Omental fat pad (tissue), 4 donors: ENCODE results near the gene FAM222B. TPM values are rescaled to one million over a fixed set of nuclear protein-coding genes. Genes with fewer than 3 reads are reported as not detected.

Experiments
- ATAC-seq: fragments of 150-250 bp; one replicate; pipeline ENCODE4 v1.9.1; 2016; ENCODE audit warnings: mild to moderate bottlenecking, moderate library complexity; ENCODE audit not compliant: low FRiP score
- DNase-seq: peaks from one replicate; pipeline ENCODE4 v3.0.0-alpha.2; 2019; ENCODE audit warnings: low spot score
- total RNA-seq, 4 donors: library from RNA; depleted of rRNA; stranded (reverse); fragments of >200 nt; gene quantifications; one replicate each; pipeline ENCODE4 v1.1.0, GENCODE V29; 2016
- TF ChIP-seq, protein P1 (sequence below), 3 donors: fragments of 450-650 bp; IDR thresholded peaks; one replicate each; pipeline ENCODE4 v1.5.1; 2016 to 2017; ENCODE audit warnings: antibody characterized with exemption in 3 of 3, mild to moderate bottlenecking in 3 of 3, moderate library complexity in 2 of 3

The FAM222B gene
- total RNA-seq, 4 donors from 2014 or later: 12.2 to 19.0 (median 14.0) TPM

- TF ChIP-seq, protein P1, sequence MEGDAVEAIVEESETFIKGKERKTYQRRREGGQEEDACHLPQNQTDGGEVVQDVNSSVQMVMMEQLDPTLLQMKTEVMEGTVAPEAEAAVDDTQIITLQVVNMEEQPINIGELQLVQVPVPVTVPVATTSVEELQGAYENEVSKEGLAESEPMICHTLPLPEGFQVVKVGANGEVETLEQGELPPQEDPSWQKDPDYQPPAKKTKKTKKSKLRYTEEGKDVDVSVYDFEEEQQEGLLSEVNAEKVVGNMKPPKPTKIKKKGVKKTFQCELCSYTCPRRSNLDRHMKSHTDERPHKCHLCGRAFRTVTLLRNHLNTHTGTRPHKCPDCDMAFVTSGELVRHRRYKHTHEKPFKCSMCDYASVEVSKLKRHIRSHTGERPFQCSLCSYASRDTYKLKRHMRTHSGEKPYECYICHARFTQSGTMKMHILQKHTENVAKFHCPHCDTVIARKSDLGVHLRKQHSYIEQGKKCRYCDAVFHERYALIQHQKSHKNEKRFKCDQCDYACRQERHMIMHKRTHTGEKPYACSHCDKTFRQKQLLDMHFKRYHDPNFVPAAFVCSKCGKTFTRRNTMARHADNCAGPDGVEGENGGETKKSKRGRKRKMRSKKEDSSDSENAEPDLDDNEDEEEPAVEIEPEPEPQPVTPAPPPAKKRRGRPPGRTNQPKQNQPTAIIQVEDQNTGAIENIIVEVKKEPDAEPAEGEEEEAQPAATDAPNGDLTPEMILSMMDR (IDR thresholded peaks at IDR 0.05): no peak
- DNase-seq (no peak), ATAC-seq (no peak)
Observed at GRCh38 chr17:28885363-28885762, 42.8 kb upstream of the FAM222B start.

DNA sequence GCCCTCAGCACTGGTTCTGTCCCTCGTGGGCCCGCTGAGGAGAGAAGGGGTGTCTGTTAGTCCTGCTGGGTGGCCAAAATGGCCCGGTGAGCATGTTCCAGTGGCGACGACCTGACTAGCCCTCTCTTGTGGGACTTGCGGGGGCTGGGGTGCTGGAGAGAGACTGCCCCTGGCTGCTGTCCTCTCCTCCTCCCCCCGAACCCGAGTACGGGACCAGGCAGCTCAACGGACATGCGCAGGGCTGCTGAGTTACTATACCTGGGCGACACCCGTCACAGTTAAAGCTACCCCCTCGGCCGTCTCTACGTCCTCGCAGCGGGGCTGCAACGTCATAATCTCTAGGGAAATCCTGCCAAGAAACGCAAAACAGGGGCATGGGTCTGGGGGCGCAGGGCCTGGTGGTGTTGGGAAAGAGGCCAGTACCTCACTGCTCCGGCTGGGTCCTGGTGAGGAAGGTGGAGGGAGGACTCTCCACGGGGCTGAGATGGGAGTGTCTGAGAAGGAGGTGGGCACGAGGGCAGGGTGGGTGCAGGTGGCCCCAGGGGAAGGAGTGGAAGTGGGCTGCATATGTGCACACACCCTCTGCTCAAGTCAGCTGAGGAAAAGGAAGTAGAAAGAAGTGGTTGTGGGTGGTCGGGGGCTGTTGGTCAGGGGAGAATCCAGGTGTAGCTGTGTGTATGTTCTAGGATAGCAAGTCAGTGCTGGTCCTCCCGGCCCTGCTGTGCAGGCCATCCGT is 41.5 kb upstream of the FAM222B start:
- TF ChIP-seq, protein P1 (IDR thresholded peaks at IDR 0.05): no peak
- ATAC-seq (no peak), DNase-seq (no peak)

GRCh38 chr17:28882154-28882895 is 39.7 kb upstream of the FAM222B start:
- TF ChIP-seq, protein P1 (IDR thresholded peaks at IDR 0.05): no peak
- DNase-seq: no peak
- ATAC-seq: no peak

DNA sequence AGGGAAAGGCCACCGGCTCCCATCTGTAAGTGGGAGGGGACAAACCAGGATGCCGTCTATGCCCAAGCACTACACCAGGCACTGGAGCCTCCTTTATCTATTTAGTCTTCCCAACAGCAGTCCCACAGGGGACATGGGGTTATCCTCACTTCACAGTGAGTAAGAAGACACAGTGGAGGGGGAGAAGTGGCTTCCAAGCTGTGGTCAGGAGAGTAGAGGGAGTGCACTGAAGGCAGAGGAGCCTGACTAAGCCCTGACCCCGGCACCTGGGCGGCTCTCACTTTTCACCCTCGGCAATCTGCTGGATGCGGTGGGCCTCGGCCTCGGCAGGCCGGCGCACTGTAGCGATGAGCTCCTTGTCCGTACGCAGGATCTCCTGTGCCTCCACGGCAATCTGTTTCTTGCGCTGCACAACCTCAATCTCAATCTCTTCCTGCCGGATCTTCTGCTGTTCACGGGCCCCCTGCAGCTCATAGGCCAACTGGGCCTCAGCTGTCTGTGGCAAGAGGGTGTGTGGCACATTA is 39.0 kb upstream of the FAM222B start:
- TF ChIP-seq, protein P1 (IDR thresholded peaks at IDR 0.05): no peak
- ATAC-seq: no peak

DNA sequence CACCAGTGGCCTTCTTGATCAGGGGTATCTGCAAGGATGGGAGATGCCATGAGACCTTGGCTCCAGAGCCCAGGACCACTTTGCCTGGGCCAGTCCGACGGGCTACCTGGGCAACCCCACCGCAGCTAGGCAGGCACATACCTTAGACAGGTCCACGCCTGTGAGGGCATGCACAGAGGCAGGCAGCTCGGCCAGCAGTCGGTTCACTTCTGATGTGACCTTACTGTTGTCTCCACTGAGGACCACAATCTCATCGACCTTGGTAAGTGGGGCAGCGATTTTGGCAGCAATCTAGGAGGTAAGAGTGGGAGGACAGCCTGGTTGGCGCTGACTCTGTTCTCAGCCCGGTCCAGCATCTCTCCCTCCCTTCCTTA is 38.0 kb upstream of the FAM222B start:
- no peak for ATAC-seq
- TF ChIP-seq, protein P1 (IDR thresholded peaks at IDR 0.05): no peak
- DNase-seq: no peak

More for the DNA sequence above, 39.0 kb upstream of the FAM222B start:
- DNase-seq: no peak

GRCh38 chr17:28879886-28880571 is 37.4 kb upstream of the FAM222B start:
- ATAC-seq (no peak), DNase-seq (no peak)
- TF ChIP-seq, protein P1 (IDR thresholded peaks at IDR 0.05): no peak
